ACC112 (cell line): ENCODE results near the gene INSM1.

ENCODE experiments used
- H2AFZ ChIP-seq: fragments of 200-600 bp; sonication (generic); one replicate; pipeline ENCODE4 v1.6.0; 2017; ENCODE audit warnings: antibody characterized with exemption, low read length; ENCODE audit not compliant: unreplicated experiment
- H3K27ac ChIP-seq: fragments of 200-600 bp; sonication (generic); 2 replicates; pipeline ENCODE4 v1.5.1; 2014; ENCODE audit warnings: low read depth, mild to moderate bottlenecking, antibody characterized with exemption, low read length, moderate library complexity
- H3K27me3 ChIP-seq: fragments of 200-600 bp; sonication (generic); 2 replicates; pipeline ENCODE4 v1.6.1; 2014; ENCODE audit warnings: mild to moderate bottlenecking, antibody characterized with exemption, low read length, moderate library complexity, mixed read lengths; ENCODE audit not compliant: insufficient read depth
- H3K36me3 ChIP-seq: fragments of 200-600 bp; sonication (generic); 2 replicates; pipeline ENCODE4 v1.6.1; 2016; ENCODE audit warnings: mild to moderate bottlenecking, antibody characterized with exemption, low read length, moderate library complexity, mixed read lengths; ENCODE audit not compliant: insufficient read depth
- H3K4me1 ChIP-seq: fragments of 200-600 bp; sonication (generic); one replicate; pipeline ENCODE4 v1.6.1; 2016; ENCODE audit warnings: low read length, mixed read lengths; ENCODE audit not compliant: insufficient read depth, unreplicated experiment, control insufficient read depth
- H3K4me3 ChIP-seq: fragments of 200-600 bp; sonication (generic); 2 replicates; pipeline ENCODE4 v1.5.1; 2014; ENCODE audit warnings: mild to moderate bottlenecking, low read depth, low read length
- H3K79me2 ChIP-seq: fragments of 200-600 bp; sonication (generic); one replicate; pipeline ENCODE4 v1.6.0; 2016; ENCODE audit warnings: low read length; ENCODE audit not compliant: control insufficient read depth, unreplicated experiment, insufficient read depth

INSM1 gene, protein sequence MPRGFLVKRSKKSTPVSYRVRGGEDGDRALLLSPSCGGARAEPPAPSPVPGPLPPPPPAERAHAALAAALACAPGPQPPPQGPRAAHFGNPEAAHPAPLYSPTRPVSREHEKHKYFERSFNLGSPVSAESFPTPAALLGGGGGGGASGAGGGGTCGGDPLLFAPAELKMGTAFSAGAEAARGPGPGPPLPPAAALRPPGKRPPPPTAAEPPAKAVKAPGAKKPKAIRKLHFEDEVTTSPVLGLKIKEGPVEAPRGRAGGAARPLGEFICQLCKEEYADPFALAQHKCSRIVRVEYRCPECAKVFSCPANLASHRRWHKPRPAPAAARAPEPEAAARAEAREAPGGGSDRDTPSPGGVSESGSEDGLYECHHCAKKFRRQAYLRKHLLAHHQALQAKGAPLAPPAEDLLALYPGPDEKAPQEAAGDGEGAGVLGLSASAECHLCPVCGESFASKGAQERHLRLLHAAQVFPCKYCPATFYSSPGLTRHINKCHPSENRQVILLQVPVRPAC

GRCh38 chr20:20367575-20368417 lies at the start of gene INSM1:
INSM1 (plus strand) TSS chr20:20368104; CDS start chr20:20368268, 164 bp downstream.
- Histone ChIP-seq H3K4me1 (no peaks in the 10 kb centered on the region), H3K4me3 (no peak within 1 kb of the TSS), H3K36me3 (no peaks in the 10 kb centered on the region), H3K27ac (no peak within 1 kb of the TSS), H3K79me2 (no peaks in the 10 kb centered on the region), H3K27me3 (peaks cover 89% of the 10 kb centered on the region), H2AFZ (no peak within 1 kb of the TSS)

DNA sequence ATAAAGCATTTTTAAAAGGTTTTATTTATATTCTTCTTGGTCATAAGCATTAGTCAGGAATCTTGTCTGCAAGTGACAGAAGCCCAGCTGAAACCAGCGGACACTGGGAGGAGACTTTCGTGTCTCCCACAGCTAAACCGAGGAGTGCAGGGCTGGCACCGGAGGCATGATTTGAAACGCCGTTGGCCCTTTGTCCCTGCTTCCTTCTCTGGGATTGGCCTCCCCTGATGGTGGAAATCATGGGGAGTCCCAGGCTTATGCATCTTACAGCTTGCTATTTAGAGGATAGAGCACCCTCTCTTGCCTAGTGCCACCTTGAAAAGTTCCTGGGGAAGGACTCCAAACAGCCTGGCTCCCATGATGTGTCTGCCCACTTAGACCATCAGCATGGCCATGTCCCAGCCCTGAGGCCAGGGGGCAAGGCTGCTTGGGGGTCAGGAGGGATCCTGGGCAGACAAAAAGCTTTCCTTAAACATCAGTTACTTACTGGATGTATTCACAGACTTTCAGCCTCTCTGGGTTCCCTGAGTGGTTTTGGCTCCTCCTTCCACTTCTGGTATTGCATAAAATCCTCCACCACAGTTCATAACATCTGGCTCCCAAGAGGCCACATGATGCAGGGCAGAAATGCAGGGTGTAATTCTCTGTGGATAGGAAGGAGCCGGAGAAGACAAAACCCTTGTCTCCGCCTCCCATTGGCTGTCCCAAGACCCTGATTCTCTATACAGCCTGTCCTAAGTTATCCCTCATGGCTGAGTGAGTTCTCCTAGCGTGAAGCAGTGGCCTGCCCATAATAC lies 49.3 kb upstream of the INSM1 start:
- Histone ChIP-seq H3K4me3 (no peak overlapping the region), H3K27ac (no peak overlapping the region), H3K36me3 (no peaks in the 10 kb centered on the region), H2AFZ (no peak overlapping the region), H3K4me1 (no peaks in the 10 kb centered on the region), H3K27me3 (no peaks in the 10 kb centered on the region), H3K79me2 (no peaks in the 10 kb centered on the region)

DNA sequence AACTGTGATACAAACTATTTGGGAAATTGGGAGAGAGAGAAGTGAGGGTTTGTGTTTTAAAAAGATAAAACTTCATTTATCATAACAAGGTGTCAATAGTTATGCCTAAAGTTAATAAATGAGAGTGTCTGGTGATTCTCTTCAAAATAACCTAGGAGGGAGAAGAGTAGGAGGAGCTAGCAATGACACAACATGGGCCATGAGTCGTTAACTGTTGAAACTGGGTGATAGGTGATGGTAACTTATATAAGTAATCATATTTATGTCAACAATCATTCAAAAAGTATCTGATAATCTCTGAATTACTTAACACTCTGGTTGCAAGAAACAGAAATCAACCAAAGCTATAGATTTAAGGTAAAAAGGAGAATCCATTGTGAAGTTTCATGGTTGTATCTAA lies 46.8 kb upstream of the INSM1 start:
- Histone ChIP-seq H2AFZ (no peak overlapping the region), H3K4me1 (no peaks in the 10 kb centered on the region)

GRCh38 chr20:20321917-20322316 lies 46.0 kb upstream of the INSM1 start:
- Histone ChIP-seq H2AFZ (no peak overlapping the region), H3K4me1 (no peaks in the 10 kb centered on the region), H3K79me2 (no peaks in the 10 kb centered on the region), H3K27ac (no peak overlapping the region), H3K27me3 (no peaks in the 10 kb centered on the region; the same call in none of the 2 replicates), H3K36me3 (no peaks in the 10 kb centered on the region), H3K4me3 (no peak overlapping the region)

More for the DNA sequence above, 46.8 kb upstream of the INSM1 start:
- no peaks in the 10 kb centered on the region for H3K79me2 ChIP-seq
- no peaks in the 10 kb centered on the region; the same call in none of the 2 replicates for H3K27me3 ChIP-seq
- no peak overlapping the region for H3K4me3 ChIP-seq
- H3K36me3 ChIP-seq, result no peaks in the 10 kb centered on the region
- H3K27ac ChIP-seq, result no peak overlapping the region

- no peak overlapping the region for H3K27ac ChIP-seq
- no peak overlapping the region for H3K4me3 ChIP-seq
- no peak overlapping the region for H2AFZ ChIP-seq
- H3K36me3 ChIP-seq, result no peaks in the 10 kb centered on the region
- no peaks in the 10 kb centered on the region for H3K79me2 ChIP-seq
- H3K4me1 ChIP-seq, result no peaks in the 10 kb centered on the region
- H3K27me3 ChIP-seq, result no peaks in the 10 kb centered on the region; the same call in none of the 2 replicates
Measured at GRCh38 chr20:20322912-20323311, 45.0 kb upstream of the INSM1 start.

- Histone ChIP-seq H3K79me2 (no peaks in the 10 kb centered on the region), H3K27ac (no peak overlapping the region), H3K27me3 (peaks cover 8% of the 10 kb centered on the region), H3K4me1 (no peaks in the 10 kb centered on the region), H3K36me3 (no peaks in the 10 kb centered on the region), H2AFZ (no peak overlapping the region), H3K4me3 (no peak overlapping the region)
Measured at GRCh38 chr20:20327746-20328145, 40.2 kb upstream of the INSM1 start.

DNA sequence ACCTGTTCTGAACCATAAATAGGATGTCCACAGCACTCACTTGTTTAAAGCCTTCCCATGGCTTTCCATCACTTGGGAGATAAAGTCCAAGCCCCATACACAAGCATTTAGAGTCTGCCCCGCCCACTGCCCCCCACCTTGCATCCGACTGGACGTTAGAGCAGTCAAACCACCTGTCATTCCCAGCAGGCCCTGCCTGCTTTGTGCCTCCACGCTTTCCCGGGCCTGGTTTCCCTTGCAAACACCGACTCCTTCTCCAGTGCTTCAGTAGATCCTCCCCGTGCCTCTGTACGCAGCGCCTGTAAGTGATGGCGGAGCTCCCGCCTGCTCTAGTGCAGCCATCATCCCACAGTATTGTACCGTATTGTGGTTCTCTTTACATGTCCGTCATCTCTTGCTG lies 38.3 kb upstream of the INSM1 start:
- Histone ChIP-seq H2AFZ (no peak overlapping the region), H3K4me1 (no peaks in the 10 kb centered on the region), H3K79me2 (no peaks in the 10 kb centered on the region), H3K36me3 (no peaks in the 10 kb centered on the region), H3K4me3 (no peak overlapping the region), H3K27ac (no peak overlapping the region), H3K27me3 (peaks cover 11% of the 10 kb centered on the region)

GRCh38 chr20:20331156-20331555 lies 36.7 kb upstream of the INSM1 start:
- H2AFZ ChIP-seq, result no peak overlapping the region
- H3K4me1 ChIP-seq, result no peaks in the 10 kb centered on the region
- H3K36me3 ChIP-seq, result no peaks in the 10 kb centered on the region
- no peak overlapping the region for H3K4me3 ChIP-seq
- no peak overlapping the region for H3K27ac ChIP-seq
- peaks cover 19% of the 10 kb centered on the region for H3K27me3 ChIP-seq
- no peaks in the 10 kb centered on the region for H3K79me2 ChIP-seq

DNA sequence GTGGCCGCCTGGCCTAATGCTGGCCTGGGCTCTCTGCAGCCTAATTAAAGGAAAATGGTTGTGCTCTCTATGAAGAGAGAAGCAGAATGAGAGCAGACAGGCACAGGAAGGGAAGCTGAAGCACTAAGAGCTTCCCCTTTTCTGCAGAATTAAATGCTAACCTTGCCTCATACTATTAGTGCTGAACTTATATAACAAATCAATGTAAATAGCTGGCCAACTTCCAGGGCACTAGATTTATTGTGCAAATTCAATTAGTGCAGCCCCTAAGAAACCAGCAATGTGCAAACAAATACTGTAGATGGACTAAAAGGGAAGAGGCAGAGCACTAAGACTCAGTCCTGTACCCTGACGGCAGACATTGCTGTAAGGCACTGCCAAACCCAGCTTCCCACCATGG lies 36.1 kb upstream of the INSM1 start:
- no peak overlapping the region for H2AFZ ChIP-seq
- no peak overlapping the region for H3K27ac ChIP-seq
- H3K27me3 ChIP-seq, result peaks cover 19% of the 10 kb centered on the region
- no peak overlapping the region for H3K4me3 ChIP-seq
- H3K36me3 ChIP-seq, result no peaks in the 10 kb centered on the region
- no peaks in the 10 kb centered on the region for H3K79me2 ChIP-seq
- no peaks in the 10 kb centered on the region for H3K4me1 ChIP-seq

- Histone ChIP-seq H3K27me3 (peaks cover 19% of the 10 kb centered on the region), H3K27ac (no peak overlapping the region), H3K36me3 (no peaks in the 10 kb centered on the region), H3K4me3 (no peak overlapping the region), H3K4me1 (no peaks in the 10 kb centered on the region), H2AFZ (no peak overlapping the region), H3K79me2 (no peaks in the 10 kb centered on the region)
Measured at GRCh38 chr20:20333866-20334265, 34.0 kb upstream of the INSM1 start.
